IPS DF 4.7 (cell line): Measurements from ENCODE around the gene ANO10.
"Not testable (repeated sequence)": the region's sequence is repeated elsewhere in the genome, so short reads cannot be mapped to it uniquely, and the experiment has no call there.

Experiments used
- DNase-seq: peaks from one replicate; pipeline ENCODE4 v3.0.0-alpha.2; 2013; ENCODE audit warnings: low spot score; ENCODE audit errors: extremely low read depth

ANO10 gene

DNA sequence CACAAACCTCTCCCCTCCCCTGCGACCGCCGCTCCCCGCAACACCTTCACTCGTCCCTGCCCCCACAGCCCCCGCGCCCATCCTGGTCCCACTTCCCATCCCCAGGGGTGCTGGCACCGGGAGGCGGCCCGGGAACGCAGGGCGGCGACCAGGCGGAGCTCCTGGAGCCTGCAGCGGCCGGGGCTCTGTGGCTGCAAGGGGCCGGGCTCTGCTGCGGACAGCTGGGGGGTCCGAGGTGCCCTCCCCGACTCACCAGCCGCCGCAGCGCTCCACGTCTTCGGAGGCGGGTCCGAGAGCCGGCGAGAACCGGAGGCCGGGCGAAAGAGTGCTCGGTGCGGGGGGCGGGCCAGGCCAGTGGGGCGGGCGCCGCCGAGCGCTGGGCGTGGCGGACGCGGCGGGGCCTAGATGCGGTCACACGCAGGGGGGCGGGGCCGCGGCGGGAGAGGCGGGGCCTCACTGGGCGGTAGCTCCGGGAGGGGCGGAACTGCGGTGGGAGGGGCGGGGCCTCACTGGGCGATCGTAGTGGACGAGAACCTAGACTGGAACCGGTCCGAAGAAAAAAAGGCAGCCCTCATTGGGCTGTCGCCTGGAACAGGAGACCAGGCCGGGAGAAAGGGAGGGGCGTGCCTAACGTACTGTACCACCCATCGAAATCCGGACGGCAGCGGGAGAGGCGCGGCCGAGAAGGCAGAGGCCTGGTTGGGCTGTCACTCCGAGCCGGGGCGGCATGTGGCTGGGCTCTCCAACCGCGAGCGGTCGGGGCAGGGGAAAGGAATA lies at the start of gene ANO10:
Gene ANO10 (minus strand): TSS at position 356 of the 777 bp plus-strand sequence. CDS start 16,159 bp downstream, outside the sequence.
- peak; percentile 93 for DNase-seq

DNA sequence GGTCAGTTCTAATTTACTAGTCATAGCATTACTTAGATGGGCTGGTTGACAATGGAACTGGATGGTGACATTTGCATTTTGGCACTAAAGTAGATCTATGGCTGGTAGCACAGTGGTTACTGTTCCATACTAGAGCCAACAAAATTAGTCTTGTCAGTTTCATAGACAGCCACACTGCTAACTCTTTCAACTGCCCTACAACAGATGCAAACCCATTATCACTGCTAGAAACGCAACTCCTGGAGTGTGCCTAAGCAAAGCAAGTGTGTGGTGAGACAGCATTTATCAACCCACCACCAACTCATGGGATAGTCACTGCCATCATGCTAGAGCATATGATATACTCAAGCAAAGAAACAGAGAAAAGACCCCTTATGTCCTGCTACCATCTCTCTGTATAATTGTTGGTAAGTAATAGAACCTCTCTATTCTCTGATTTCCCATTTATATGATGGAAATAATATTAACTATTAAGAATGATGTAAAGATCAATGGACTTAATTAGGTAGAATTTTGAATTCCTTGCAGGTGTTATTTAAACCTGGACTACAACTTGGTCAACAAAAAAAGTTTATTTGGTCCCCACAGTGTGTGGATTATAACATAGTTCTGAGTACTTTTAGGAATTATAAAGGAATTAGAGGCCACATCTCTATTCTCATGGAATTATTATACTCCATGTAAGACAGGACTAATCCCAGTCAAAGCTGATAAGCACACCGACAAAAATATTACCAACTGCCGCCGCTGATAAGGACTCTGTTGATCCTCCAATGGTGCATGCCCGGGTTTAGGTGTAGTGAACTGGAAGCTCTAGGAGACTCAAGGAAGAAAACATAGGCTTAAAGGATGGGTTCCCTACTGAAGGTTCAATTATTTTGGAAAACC lies 49.1 kb upstream of the ANO10 start:
- DNase-seq = no peak

GRCh38 chr3:43665011-43665410 lies 43.2 kb upstream of the ANO10 start:
- DNase-seq = not testable (repeated sequence)

GRCh38 chr3:43661376-43661775 lies 39.6 kb upstream of the ANO10 start:
- DNase-seq = not testable (repeated sequence)

GRCh38 chr3:43659250-43659880 lies 37.6 kb upstream of the ANO10 start:
- no peak for DNase-seq

DNA sequence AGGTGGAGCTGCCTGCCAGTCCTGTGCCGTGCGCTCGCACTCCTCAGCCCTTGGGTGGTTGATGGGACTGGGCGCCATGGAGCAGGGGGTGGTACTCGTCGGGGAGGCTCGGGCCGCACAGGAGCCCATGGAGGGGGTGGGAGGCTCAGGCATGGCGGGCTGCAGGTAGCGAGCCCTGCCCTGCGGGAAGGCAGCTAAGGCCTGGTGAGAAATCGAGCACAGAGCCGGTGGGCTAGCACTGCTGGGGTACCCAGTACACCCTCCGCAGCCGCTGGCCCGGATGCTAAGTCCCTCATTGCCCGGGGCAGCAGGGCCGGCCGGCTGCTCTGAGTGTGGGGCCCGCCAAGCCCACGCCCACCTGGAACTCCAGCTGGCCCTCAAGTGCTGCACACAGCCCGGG lies 34.6 kb upstream of the ANO10 start:
- not testable (repeated sequence) for DNase-seq

DNA sequence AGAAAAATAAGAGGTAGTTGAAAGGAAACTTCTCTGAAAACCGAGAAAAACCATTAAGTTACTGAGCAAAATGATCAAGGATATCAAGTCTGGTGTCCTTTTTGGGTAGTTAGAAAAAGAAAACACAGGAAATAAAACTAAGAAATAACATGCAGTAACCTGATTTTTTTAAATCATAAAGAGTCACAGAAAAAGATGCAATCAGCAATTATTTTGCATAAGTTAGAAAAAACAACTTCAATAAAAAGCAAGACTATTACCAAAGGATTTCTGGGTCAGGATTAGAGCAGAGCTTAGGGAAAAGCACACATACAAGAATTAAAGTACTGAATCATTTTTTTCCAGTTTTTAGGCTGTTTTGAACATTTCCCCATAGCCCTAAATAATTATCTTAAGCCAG lies 28.5 kb upstream of the ANO10 start:
- no peak for DNase-seq

GRCh38 chr3:43649365-43649968 lies 27.7 kb upstream of the ANO10 start:
- no peak for DNase-seq

DNA sequence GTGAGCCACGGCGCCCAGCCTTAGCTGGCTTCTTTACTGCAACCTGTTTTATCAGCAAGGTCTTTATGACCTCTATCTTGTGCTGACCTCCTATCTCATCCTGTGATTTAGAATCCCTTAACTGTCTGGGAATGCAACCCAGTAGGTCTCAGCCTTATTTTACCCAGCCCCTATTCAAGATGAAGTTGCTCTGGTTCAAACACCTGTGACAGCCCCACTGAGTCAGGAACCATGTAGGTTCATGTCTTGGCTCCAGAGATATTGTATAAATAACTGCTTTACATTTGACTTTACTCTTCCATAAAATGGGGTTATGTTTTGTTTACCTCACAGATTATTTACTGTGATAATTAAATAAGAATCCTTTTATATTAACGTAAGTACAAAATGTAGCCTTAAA lies 27.1 kb upstream of the ANO10 start:
- DNase-seq = no peak

GRCh38 chr3:43647331-43648166 lies 25.7 kb upstream of the ANO10 start:
- DNase-seq = no peak

DNA sequence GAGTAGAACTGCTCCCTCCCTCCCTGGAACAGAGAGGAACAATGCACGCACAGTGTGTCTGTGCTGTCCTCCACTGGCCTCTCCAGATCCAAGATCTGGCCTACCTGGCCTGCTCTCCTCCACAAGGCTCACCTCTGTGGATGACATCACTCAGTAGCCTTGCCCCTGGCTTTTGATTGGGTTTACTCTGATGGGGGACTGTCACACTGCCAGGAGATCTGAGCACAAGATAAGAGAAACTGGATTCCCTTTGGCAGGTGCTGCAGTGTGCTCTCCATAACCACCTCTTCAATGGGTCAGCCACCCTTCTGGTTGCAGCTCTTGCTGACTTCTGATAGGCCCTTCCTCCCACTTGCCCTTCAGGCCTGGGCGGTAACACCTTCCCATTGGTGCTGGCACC lies 22.6 kb upstream of the ANO10 start:
- no peak for DNase-seq

DNA sequence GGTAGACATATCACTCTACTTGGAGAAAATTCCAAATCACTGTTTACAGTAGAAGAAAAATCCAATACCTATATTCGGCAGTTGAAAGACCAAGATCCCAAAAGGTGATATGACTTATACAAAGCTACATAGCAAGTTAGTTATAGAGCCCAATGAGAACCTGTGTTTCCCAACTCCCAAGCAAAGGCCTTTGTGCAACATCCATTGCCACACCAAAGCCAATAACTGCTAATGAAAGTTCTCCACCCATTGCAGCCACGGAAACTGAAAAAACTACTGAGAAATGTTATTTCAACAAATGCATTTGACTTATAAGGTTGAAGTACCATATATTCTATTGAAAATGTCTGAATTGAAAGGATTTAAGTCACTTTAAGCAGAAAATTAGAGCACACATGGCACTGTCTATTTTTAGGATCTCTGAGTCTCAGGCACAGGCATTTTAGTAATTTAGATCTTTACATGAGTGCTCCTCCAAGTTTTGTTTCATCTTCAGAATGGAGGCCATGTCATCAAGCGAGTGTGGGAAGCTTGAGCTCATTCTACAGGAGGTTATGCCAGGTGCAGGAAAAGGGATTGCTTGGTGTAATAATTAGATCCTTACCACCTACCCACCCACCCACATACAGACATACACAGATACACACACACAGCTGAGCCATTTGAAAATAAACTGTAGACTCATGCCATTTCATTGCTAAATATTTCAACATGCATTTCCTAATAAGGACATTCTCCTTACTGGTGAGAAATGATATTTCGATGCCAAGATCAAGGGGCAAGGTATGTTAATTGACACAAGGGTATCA lies 19.7 kb upstream of the ANO10 start:
- no peak for DNase-seq

- no peak for DNase-seq
Measured at GRCh38 chr3:43640681-43641080, 18.9 kb upstream of the ANO10 start.

DNA sequence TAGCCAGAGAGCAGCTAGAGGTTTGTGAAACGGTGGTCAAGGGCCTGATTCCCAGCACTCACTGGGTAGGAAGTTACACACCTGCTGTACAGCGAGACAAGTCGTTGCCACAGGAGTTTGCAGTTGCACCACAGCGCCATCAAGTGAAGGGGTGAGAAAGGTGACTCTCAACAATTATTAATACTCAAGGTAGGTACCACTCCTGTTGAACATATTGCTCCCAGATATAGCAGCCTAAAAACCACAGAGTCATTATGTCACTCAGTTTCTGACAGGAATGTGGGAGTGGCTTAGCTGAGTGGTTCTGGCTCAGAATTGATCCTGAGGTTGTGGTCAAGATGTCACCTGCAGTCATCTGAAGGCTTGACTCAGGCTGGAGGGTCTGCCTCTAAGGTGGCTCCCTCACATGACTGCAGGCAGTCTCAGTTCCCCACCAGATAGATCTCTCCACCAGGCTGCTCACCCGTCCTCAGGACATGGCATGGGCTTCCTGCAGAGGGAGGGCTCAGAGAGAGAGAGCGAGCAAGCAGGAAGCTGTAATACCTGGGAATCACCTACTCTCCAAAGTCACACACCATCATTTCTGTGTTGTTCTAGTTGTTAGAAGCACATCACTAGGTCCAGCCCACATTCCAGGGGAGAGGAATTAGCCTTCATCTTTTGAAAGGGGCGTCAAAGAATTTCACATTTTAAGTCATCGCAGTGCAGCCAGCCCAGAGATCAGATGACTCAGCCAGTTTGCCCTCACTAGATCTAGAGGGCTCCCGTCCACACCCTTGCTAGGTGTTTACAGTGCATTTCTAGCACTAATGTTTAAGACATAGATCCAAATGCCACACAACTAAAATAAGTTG lies 17.0 kb upstream of the ANO10 start:
- no peak for DNase-seq

- no peak for DNase-seq
Measured at GRCh38 chr3:43637702-43638101, 15.9 kb upstream of the ANO10 start.

DNA sequence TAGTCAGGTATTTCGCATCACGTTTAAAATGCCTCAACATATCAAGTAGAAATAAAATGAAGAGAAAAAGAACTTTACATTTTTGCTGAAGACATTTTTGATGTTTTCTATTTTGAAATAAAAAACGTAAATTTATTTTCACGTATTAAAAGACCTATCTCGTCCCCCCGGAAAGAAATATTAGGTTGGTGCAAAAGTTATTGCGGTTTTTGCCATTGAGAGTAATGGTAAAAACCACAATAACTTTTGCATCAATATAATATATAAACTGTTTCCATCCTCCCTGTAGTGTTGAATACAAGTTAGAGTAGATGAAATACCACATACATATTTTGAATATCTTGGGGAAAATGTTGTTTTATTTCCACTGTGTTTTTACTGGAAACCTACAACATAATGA lies 11.2 kb upstream of the ANO10 start:
- no peak for DNase-seq

GRCh38 chr3:43632269-43632733 lies 10.5 kb upstream of the ANO10 start:
- DNase-seq = no peak

GRCh38 chr3:43629741-43630140 lies 7.9 kb upstream of the ANO10 start:
- no peak for DNase-seq

DNA sequence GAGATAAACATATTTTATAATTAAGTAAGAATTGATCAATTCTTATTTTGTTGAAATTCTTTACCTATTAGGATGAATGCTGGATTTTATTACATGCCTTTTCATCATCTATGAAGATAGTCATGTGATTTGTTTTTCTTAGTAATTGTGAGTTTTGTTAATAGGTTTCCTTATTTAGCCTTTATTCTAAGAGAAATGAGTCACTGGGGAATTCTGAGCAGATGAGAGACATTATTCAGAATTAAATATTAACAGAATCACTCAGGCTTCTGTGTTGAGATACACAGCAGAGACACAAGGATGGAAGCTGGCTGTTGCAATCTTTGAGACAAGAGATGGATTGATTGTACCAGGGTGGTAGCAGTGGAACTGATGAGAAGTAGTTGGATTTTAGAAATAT lies 7.4 kb upstream of the ANO10 start:
- DNase-seq = no peak
